T-helper 1 cell treated with Interleukin-12 subunit alpha and Interleukin-12 subunit beta and Interleukin-4 antibody, amounts not matched to agents 30 ng/mL and 1 ng/mL, for 36 hours (primary cell): ENCODE results near the gene SLC6A4. TPM values are rescaled to one million over a fixed set of nuclear protein-coding genes. Genes with fewer than 3 reads are reported as not detected.

Source experiments
- intact Hi-C: fragments of 100-400 bp; cut with micrococcal nuclease; formaldehyde crosslinking; loops from one replicate; pipeline ENCODE4 v1.15.1; 2024
- total RNA-seq: library from RNA; stranded (reverse); gene quantifications from 2 replicates; pipeline ENCODE4 v1.2.3, GENCODE V29; 2022

Gene SLC6A4
- 0.05 TPM in 1 of 2 replicates, not detected in the other for total RNA-seq

GRCh38 chr17:30235386-30236296, at the start of gene SLC6A4:
SLC6A4 (minus strand) TSS chr17:30235697; CDS start chr17:30221958, 13,739 bp downstream.
- intact Hi-C loops = loop anchor here (2.0 kb wide), 1 partner anchor 131 kb away; no protein-coding TSS in a partner anchor

DNA sequence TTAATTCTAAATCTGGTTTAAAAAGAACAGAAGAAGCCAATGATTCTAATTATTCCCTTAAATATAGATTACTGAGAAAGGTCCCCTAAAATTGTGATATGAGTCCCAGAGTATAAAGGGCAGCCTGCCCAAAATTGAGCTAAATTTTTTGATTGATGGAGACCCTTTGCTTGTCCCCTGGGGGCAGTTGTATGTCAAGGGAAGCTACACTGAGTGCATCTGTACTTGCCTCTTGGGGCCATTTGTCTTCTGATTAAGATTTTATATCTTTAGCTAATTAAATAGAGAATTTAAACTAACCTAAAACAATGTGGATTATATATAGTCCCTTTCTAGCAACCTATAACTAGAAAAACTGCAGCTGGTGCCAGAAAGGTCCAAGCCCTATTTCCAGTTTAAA, 43.7 kb upstream of the SLC6A4 start:
- intact Hi-C loops = no loop called here

- intact Hi-C loops = loop anchor here (1.0 kb wide), 1 partner anchor 174 kb away; no protein-coding TSS in a partner anchor
Observed at GRCh38 chr17:30278032-30278431, 42.5 kb upstream of the SLC6A4 start.

DNA sequence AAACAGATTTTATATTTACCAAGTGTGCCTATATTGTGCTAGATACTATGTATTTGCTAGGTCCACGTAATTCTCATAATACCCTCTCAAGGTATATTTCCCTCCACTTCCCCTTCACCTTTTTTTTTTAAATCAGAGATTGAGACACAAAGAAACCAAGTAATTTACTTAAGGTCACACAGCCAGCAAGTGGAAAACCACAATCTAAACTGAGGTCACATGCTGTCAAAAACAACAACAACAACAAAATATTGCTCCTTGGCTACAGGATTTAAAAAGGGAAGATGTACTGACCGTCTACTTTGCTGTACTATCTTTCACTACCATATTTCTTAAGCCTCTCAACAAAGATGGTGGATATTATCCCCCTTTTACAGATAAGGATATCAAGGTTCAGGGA, 40.4 kb upstream of the SLC6A4 start:
- intact Hi-C loops = no loop called here

DNA sequence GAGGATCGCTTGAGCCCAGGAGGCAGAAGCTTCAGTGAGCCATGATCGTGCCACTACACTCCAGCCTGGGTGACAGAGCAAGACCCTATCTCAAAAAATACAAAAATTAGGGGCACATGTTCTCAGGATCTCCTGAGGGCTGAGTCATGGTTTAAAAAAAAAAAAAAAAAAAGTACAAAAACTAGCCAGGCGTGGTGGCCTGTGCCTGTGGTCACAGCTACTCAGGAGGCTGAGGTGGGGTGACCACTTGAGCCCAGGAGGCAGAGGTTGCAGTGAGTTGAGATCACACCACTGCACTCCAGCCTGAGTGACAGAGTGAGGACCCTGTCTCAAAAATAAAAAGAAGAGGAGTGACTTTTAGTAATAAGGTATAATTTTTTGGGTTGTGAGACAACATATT, 39.4 kb upstream of the SLC6A4 start:
- intact Hi-C loops = no loop called here

DNA sequence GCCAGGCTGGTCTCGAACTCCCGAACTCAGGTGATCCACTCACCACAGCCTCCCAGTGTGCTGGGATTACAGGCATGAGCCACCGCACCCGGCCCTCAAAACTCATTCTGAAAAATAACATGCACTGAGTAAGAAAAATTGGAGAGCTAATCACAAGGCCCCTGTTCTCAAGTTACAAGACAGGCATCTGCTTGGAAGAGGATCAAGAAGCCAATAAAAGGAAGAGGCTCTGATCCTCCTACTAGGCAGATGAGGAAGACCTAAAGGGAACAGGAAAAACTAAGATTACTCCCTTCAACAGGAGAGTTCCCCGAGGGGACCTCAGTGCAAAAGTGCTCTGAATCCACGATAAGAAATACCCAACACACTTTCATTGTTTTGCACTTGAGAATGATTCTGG, 37.9 kb upstream of the SLC6A4 start:
- intact Hi-C loops = no loop called here

DNA sequence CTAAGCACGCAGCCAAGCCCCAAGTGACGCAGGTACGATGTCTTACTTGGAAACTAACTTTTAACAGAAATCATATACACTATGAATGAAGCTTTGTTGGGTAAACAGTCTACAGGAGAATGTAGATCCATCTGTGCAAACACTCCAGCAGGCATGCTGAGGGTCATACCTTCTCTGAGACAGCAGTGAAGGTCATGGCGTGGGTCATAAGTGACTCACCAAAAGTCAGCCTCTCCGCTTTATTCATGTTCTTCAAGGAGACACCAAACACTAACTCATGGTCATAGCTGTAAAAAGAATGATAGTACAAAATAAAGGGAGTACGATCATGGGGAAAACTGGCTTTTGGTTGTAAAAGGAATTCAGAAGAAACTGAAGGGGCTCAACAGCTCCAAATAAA, 35.6 kb upstream of the SLC6A4 start:
- intact Hi-C loops = no loop called here

- intact Hi-C loops = no loop called here
Observed at GRCh38 chr17:30267625-30268024, 32.1 kb upstream of the SLC6A4 start.

DNA sequence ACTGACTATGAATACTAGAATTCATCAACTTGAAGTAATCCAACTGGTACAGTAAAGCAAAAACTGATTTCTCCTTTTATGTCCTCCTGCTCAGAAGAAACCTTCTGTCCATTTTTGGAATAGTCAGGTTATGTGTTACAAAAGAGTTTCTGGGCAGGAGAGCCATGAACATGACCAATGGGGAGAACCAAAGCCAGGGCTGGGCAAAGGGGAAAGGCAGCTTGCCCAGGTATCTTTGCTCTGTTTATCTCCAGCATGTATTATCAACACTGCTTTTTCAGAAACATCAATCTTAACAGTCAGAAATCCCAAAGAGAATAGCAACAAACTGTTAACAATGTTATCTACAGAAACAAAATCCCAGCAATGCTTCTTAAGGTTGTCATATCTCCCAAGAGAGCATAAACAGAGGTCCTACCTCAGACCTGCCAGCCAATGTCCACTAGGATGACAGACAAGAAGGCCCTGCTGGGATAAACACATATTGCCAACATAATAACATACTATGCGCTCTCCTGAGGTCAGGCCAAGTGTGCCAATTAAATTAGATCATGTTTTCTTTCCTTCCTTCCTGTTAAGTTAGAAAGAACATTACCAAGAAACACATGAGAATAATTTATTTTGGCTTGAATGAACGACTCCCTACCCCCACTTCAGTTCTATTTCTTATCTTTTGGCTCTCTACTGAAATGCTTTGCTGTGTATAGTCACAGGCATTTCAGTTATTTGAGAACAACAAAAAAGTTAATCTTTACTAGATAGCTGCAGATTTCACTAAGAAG, 28.2 kb upstream of the SLC6A4 start:
- intact Hi-C loops = no loop called here

- intact Hi-C loops = no loop called here
Observed at GRCh38 chr17:30256756-30257506, 21.4 kb upstream of the SLC6A4 start.

GRCh38 chr17:30254150-30254549, 18.7 kb upstream of the SLC6A4 start:
- intact Hi-C loops = no loop called here

DNA sequence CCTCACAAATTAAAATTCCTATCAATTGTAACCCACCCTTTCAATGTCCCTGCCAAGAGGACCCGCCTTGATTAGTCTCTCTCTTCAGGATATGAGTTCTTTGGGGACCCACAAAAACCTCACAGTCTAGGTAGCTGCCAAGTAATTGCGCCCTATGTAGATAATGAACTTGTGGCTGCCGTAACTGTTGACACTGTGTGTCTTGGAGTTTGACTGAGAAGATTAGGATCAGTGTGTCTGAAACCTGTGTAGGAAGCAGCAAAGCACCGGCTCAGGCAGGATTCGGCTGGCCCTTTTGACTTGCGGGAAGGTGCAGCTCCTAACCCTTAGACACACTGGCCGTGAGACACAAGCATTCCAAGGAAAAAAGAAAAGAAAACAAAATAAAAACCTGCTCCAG, 17.8 kb upstream of the SLC6A4 start:
- intact Hi-C loops = no loop called here

DNA sequence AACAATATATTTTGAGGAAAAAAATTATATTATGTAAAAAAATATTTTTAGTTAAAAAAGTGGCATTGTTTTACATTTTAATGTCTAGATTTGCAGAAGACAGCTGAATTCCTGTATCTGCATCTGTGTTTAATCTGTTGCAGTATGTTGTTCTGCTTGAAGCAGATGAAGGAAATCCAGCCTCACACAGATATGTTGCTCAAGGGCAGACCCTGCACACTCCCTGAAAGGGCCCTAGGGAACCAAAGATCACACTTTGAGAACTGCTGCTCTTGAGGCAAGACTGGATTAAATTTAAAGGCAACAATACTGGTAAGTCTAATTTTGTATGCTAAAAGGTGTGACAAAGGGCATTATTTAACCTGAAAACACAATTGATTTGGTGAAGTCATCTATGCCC, 16.4 kb upstream of the SLC6A4 start:
- intact Hi-C loops = no loop called here

DNA sequence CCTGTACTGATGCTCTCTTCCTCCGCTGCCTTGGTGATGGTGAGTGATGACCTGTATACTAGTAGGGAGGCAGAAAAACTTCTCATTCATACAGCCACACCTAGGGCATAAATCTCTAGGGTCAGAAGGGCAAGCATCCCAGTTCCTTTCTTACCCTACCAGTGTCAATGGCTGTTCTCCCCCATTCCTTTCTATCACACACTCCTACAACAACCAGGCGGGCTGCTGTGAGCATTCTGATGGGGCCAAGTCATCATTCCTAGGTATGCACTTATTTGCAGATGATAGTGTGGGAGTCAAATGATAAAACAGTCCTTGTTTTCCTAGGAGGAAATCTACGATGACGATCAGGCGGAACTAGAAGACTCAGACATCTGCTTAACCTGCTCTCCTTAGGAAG, 14.0 kb upstream of the SLC6A4 start:
- intact Hi-C loops = no loop called here

DNA sequence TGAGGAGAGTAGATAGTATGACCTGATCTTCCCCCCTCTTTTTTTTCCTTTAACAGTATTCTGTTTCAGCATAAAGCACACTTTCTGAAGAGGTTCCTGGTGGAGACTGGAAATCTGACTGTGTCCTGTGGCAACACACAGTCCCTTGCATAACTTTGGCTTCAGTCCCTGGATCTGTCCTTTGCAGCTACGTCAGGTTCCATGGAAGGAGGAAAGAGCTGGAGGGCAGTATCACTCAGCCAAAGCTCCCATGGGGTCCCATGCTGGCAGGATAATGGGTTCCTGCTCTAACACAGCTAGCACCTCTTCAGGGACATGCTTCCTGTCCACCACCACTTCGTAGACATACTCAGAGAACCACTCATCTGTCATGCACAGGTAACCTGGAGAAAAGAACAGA, 13.3 kb upstream of the SLC6A4 start:
- intact Hi-C loops = no loop called here

DNA sequence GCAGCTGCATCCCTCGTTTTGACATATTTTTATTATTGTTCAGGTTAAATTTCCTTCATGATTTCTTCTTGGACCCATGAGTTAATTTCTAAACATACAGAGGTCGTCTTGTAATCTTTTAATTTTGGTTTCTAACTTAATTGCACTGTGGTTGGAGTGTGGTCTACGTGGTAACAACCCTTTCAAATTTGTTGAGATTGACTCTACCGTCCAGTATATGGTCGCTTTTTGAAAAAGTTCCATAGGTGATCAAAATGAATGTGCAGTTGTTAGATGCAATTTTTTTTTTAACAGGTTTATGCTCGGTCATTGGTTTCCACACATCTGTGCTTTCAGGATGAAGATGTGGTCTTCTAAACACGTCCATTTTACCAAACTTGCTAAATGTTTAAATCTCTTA, 11.0 kb upstream of the SLC6A4 start:
- intact Hi-C loops = no loop called here

DNA sequence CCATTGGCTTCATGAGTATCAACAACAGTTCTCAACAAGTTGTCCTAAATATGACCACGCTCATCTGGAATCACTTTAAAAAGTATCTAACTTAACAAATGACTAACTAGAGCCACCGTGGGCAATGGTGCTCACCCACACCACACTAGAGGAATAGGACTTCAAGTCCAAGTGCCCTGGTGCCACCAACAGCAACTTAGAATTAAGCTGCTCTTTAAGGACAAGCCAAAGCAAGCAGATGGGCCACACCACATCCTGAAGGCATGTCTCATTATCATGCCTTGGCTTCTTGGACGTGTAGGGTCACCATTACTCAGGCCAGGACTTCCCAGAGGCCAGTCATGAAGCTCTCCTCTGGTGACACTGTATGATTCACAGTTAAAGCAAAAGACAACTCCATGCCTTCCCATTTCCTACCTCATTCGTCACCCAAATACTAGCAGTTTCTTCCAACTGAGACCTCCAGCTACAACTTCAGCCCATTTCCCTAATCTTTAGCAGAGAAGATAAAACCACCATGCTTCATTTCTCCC, 9.4 kb upstream of the SLC6A4 start:
- intact Hi-C loops = no loop called here

- intact Hi-C loops = no loop called here
Observed at GRCh38 chr17:30243568-30243967, 8.1 kb upstream of the SLC6A4 start.

- intact Hi-C loops = no loop called here
Observed at GRCh38 chr17:30243002-30243401, 7.5 kb upstream of the SLC6A4 start.

DNA sequence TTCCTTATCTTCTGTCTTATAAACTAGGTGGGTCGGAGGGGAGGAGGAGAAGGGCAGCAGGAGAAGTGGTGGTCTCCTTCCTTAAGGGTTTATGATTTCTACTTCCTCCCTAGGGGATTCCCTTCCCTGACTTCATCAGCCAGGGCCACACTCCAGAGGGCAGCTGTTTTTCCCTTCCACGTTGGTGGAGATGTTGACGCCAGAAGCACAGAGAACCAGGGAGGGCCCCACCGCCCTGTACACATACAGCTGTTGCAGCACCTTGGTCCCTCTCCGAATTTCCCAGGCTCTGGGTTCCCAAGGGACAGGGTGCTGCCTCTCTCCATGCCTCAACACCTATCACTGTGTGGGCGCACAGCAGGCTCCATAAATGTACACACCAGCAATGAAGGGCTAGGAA, 5.6 kb upstream of the SLC6A4 start:
- intact Hi-C loops = no loop called here

- intact Hi-C loops = no loop called here
Observed at GRCh38 chr17:30240177-30240576, 4.7 kb upstream of the SLC6A4 start.
